Renal pelvis (tissue), 4 donors: Measurements from ENCODE around the gene FOSL1. TPM values are rescaled to one million over a fixed set of nuclear protein-coding genes. Genes with fewer than 3 reads are reported as not detected.
"Not testable (repeated sequence)": the region's sequence is repeated elsewhere in the genome, so short reads cannot be mapped to it uniquely, and the experiment has no call there.

ENCODE experiments used
- DNase-seq: peaks from one replicate; pipeline ENCODE4 v3.0.0-alpha.2; 2013
- polyA plus RNA-seq, 3 donors: library from polyadenylated mRNA; unstranded; fragments of 120-200 nt; gene quantifications; one replicate each; pipeline ENCODE4 v1.2.1, GENCODE V29; 2013; ENCODE audit not compliant: insufficient read length in 3 of 3

Gene FOSL1
- polyA plus RNA-seq, 3 donors, result 0.14 TPM; not detected in 2

- no peak for DNase-seq
Observed at GRCh38 chr11:65896034-65896999, 3.9 kb downstream of the FOSL1 start.

- no peak for DNase-seq
Observed at GRCh38 chr11:65895482-65895981, 4.7 kb downstream of the FOSL1 start.

GRCh38 chr11:65894034-65894591 is 6.1 kb downstream of the FOSL1 start:
- no peak for DNase-seq

GRCh38 chr11:65892661-65893317 is 7.4 kb downstream of the FOSL1 start:
- DNase-seq, result no peak

- DNase-seq, result not testable (repeated sequence)
Observed at GRCh38 chr11:65892137-65892540, 8.0 kb downstream of the FOSL1 start.

GRCh38 chr11:65891219-65892136 is 8.7 kb downstream of the FOSL1 start:
- DNase-seq, result no peak

GRCh38 chr11:65890324-65891218 is 9.6 kb downstream of the FOSL1 start, which contains the start of gene CCDC85B:
Gene CCDC85B (plus strand): TSS chr11:65890673. CDS start chr11:65890784, 111 bp downstream.
- peak; percentile 97 for DNase-seq

GRCh38 chr11:65888163-65888814 is 11.9 kb downstream of the FOSL1 start, which contains the start of gene FIBP:
Gene FIBP (minus strand): TSS chr11:65888471. CDS start chr11:65888418, 53 bp downstream.
- peak; percentile 96 for DNase-seq

GRCh38 chr11:65887723-65888162 is 12.4 kb downstream of the FOSL1 start:
- no peak for DNase-seq

GRCh38 chr11:65886826-65887722 is 13.1 kb downstream of the FOSL1 start:
- no peak for DNase-seq

GRCh38 chr11:65885808-65886536 is 14.2 kb downstream of the FOSL1 start:
- DNase-seq, result no peak

GRCh38 chr11:65885231-65885630 is 15.0 kb downstream of the FOSL1 start:
- no peak for DNase-seq

GRCh38 chr11:65884716-65885092 is 15.5 kb downstream of the FOSL1 start:
- no peak for DNase-seq

GRCh38 chr11:65883786-65884715 is 16.1 kb downstream of the FOSL1 start:
- DNase-seq, result no peak

GRCh38 chr11:65883058-65883761 is 17.0 kb downstream of the FOSL1 start:
- no peak for DNase-seq
